ENCODE data around the gene LMAN2. TPM values are rescaled to one million over a fixed set of nuclear protein-coding genes. Genes with fewer than 3 reads are reported as not detected.

Gene LMAN2
- total RNA-seq, 1 donor from 2014 or later, result 229 TPM

- no peaks in the 10 kb centered on the region for H3K9me3 ChIP-seq
- DNase-seq (ENCODE audit: low spot score in 2 of 2), result no peak
- intact Hi-C loops (cut with DNase I), result no loop called here
- TF ChIP-seq, protein P1, sequence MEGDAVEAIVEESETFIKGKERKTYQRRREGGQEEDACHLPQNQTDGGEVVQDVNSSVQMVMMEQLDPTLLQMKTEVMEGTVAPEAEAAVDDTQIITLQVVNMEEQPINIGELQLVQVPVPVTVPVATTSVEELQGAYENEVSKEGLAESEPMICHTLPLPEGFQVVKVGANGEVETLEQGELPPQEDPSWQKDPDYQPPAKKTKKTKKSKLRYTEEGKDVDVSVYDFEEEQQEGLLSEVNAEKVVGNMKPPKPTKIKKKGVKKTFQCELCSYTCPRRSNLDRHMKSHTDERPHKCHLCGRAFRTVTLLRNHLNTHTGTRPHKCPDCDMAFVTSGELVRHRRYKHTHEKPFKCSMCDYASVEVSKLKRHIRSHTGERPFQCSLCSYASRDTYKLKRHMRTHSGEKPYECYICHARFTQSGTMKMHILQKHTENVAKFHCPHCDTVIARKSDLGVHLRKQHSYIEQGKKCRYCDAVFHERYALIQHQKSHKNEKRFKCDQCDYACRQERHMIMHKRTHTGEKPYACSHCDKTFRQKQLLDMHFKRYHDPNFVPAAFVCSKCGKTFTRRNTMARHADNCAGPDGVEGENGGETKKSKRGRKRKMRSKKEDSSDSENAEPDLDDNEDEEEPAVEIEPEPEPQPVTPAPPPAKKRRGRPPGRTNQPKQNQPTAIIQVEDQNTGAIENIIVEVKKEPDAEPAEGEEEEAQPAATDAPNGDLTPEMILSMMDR (IDR thresholded peaks at IDR 0.05), result no peak
- no peak overlapping the region for H3K4me3 ChIP-seq
- H3K36me3 ChIP-seq, result peaks cover 52 to 65% of the 10 kb centered on the region in 2 donors
- H3K27ac ChIP-seq, result no peak overlapping the region
- H3K27me3 ChIP-seq, result no peaks in the 10 kb centered on the region
- no peaks in the 10 kb centered on the region for H3K4me1 ChIP-seq
Measured at GRCh38 chr5:177330991-177331842, 20.3 kb downstream of the LMAN2 start.

- intact Hi-C loops (cut with DNase I), result no loop called here
- no peaks in the 10 kb centered on the region for H3K9me3 ChIP-seq
- H3K27ac ChIP-seq, result no peak overlapping the region
- no peak overlapping the region for H3K4me3 ChIP-seq
- TF ChIP-seq, protein P1 (IDR thresholded peaks at IDR 0.05), result no peak
- no peaks in the 10 kb centered on the region for H3K27me3 ChIP-seq
- no peak for DNase-seq (ENCODE audit: low spot score in 2 of 2)
- H3K4me1 ChIP-seq, result no peaks in the 10 kb centered on the region
- H3K36me3 ChIP-seq, result peaks cover 39 to 52% of the 10 kb centered on the region in 2 donors
Measured at GRCh38 chr5:177329883-177330282, 21.6 kb downstream of the LMAN2 start.

DNA sequence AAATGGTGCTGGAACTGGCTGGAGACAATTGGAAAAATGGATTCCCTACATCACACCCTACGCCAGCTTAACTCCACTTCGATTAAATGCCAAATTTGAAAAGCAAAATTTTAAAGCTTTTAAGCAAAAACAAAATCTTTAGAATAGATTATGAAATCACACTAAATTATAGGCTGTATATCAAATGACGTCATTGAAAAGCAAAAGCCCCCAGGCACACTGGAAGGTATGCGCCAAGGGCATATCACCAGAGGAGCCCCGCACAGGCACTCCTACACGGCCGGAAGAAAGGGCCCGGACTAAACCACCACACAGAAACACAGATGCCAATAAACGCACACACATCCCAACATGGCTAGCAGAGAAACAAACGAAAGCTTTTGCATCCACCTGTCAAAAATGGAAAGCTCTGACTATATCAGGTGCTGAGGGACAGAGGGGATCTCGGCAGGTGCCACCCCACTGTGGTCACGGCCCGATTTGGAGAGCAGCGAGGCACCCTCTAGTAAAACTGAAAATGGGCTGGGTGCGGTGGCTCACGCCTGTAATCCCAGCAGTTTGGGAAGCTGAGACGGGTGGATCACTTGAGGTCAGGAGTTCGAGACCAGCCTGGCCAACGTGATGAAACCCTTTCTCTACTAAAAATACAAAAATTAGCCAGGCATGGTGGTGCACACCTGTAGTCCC, 22.8 kb downstream of the LMAN2 start:
- Histone ChIP-seq H3K9me3 (no peaks in the 10 kb centered on the region), H3K27me3 (no peaks in the 10 kb centered on the region), H3K36me3 (peaks cover 27 to 40% of the 10 kb centered on the region in 2 donors), H3K4me3 (no peak overlapping the region), H3K27ac (peak overlapping the region in 1 of 2 donors; percentile 32), H3K4me1 (no peaks in the 10 kb centered on the region)
- TF ChIP-seq, protein P1 (IDR thresholded peaks at IDR 0.05), result no peak
- no peak for DNase-seq (ENCODE audit: low spot score in 2 of 2)
- intact Hi-C loops (cut with DNase I), result no loop called here

GRCh38 chr5:177327539-177328522, 23.6 kb downstream of the LMAN2 start:
- DNase-seq (ENCODE audit: low spot score in 2 of 2), result no peak
- H3K36me3 ChIP-seq, result peaks cover 18 to 32% of the 10 kb centered on the region in 2 donors
- H3K27ac ChIP-seq, result peak overlapping the region; percentile 19 to 32
- H3K4me3 ChIP-seq, result no peak overlapping the region
- TF ChIP-seq, protein P1 (IDR thresholded peaks at IDR 0.05), result no peak
- H3K9me3 ChIP-seq, result no peaks in the 10 kb centered on the region
- intact Hi-C loops (cut with DNase I), result no loop called here
- no peaks in the 10 kb centered on the region for H3K27me3 ChIP-seq
- H3K4me1 ChIP-seq, result no peaks in the 10 kb centered on the region

GRCh38 chr5:177325868-177326381, 25.5 kb downstream of the LMAN2 start:
- intact Hi-C loops (cut with DNase I), result no loop called here
- Histone ChIP-seq H3K4me1 (no peaks in the 10 kb centered on the region), H3K9me3 (no peaks in the 10 kb centered on the region), H3K4me3 (no peak overlapping the region), H3K36me3 (peaks cover 9 to 13% of the 10 kb centered on the region in 2 donors), H3K27me3 (no peaks in the 10 kb centered on the region), H3K27ac (no peak overlapping the region)
- no peak for DNase-seq (ENCODE audit: low spot score in 2 of 2)
- TF ChIP-seq, protein P1 (IDR thresholded peaks at IDR 0.05), result no peak

Measured in ascending aorta (tissue), 2 donors.